Karpas-422 (cell line): ENCODE measurements around the gene PCCA. TPM values are rescaled to one million over a fixed set of nuclear protein-coding genes. Genes with fewer than 3 reads are reported as not detected.

Source experiments
- DNase-seq: peaks from one replicate; pipeline ENCODE4 v3.0.0-alpha.2; 2015
- H2AFZ ChIP-seq: fragments of 200-600 bp; sonication (generic); 2 replicates; pipeline ENCODE4 v1.6.1; 2014; ENCODE audit warnings: antibody characterized with exemption, low read length, mixed read lengths
- H3K27ac ChIP-seq: fragments of 200-600 bp; sonication (generic); 2 replicates; pipeline ENCODE4 v1.5.1; 2014; ENCODE audit warnings: mild to moderate bottlenecking, low read length, moderate library complexity
- H3K27me3 ChIP-seq: fragments of 200-600 bp; sonication (generic); 2 replicates; pipeline ENCODE4 v1.6.1; 2014; ENCODE audit warnings: low read length, mixed read lengths
- H3K36me3 ChIP-seq: fragments of 200-600 bp; sonication (generic); 2 replicates; pipeline ENCODE4 v1.6.1; 2014; ENCODE audit warnings: low read length, mixed read lengths; ENCODE audit not compliant: insufficient read depth
- H3K4me1 ChIP-seq: fragments of 200-600 bp; sonication (generic); 2 replicates; pipeline ENCODE4 v1.6.1; 2014; ENCODE audit warnings: mild to moderate bottlenecking, low read length, mixed read lengths
- H3K4me2 ChIP-seq: fragments of 200-600 bp; sonication (generic); 2 replicates; pipeline ENCODE4 v1.6.1; 2014; ENCODE audit warnings: low read length, low read depth, mild to moderate bottlenecking; ENCODE audit not compliant: poor library complexity, severe bottlenecking
- H3K4me3 ChIP-seq: fragments of 200-600 bp; sonication (generic); 2 replicates; pipeline ENCODE4 v1.5.1; 2014; ENCODE audit warnings: mild to moderate bottlenecking, antibody characterized with exemption, low read length, mixed read lengths
- H3K79me2 ChIP-seq: fragments of 200-600 bp; sonication (generic); 2 replicates; pipeline ENCODE4 v1.6.1; 2014; ENCODE audit warnings: mild to moderate bottlenecking, low read length, mixed read lengths
- H3K9ac ChIP-seq: fragments of 200-600 bp; sonication (generic); 2 replicates; pipeline ENCODE4 v1.6.0; 2014; ENCODE audit warnings: low read length
- H3K9me2 ChIP-seq: fragments of 200-600 bp; sonication (generic), shearing (Covaris generic); replicated peaks from 2 replicates; pipeline ENCODE4 v1.6.0; 2014; ENCODE audit warnings: mild to moderate bottlenecking, low read length, moderate library complexity; ENCODE audit not compliant: insufficient read depth
- H3K9me3 ChIP-seq: fragments of 300-700, 200-600 bp; sonication (generic); 2 replicates; pipeline ENCODE4 v1.6.1; 2014; ENCODE audit warnings: low read length, mixed read lengths
- H4K20me1 ChIP-seq: fragments of 200-600 bp; sonication (generic); 2 replicates; pipeline ENCODE4 v1.6.1; 2014; ENCODE audit warnings: mild to moderate bottlenecking, antibody characterized with exemption, low read length, low read depth; ENCODE audit not compliant: insufficient read depth
- total RNA-seq: library from RNA; depleted of rRNA; stranded (reverse); fragments of >200 nt; shearing (Covaris generic); gene quantifications from 2 replicates; pipeline ENCODE4 v1.2.3, GENCODE V29; 2014; ENCODE audit warnings: low replicate concordance

PCCA gene
- total RNA-seq, 1 experiment from 2014 or later, result 7.0 TPM

- Histone ChIP-seq H3K9me3 (no peaks in the 10 kb centered on the region), H3K9me2 (no peaks in the 10 kb centered on the region), H3K27me3 (no peaks in the 10 kb centered on the region), H3K4me3 (no peak overlapping the region), H3K36me3 (no peaks in the 10 kb centered on the region), H3K9ac (no peak overlapping the region), H3K4me1 (no peaks in the 10 kb centered on the region), H3K4me2 (no peak overlapping the region), H2AFZ (no peak overlapping the region), H3K27ac (no peak overlapping the region), H4K20me1 (no peaks in the 10 kb centered on the region), H3K79me2 (no peaks in the 10 kb centered on the region)
- DNase-seq, result no peak
Measured at GRCh38 chr13:100361504-100361903, 272.6 kb downstream of the PCCA start.

DNA sequence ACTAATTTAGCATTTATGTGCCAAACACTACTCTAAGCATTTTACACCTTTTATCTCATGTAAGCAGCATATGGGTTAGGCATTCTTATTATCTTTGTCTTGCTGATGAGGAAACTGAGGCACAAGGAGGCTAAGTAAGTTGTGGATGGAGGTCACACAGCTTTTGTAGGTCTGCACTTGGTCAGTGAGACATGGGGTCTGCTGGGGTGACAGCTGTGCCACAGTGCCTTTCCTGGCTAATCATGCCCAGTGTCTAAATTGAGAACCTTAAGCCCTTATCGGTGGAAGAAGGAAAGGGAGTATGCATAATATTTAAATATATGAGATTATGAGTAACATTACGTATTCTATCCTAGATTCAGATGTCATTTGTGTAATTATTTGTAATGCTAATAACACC lies 273.5 kb downstream of the PCCA start:
- Histone ChIP-seq H3K79me2 (no peaks in the 10 kb centered on the region), H3K27me3 (no peaks in the 10 kb centered on the region), H4K20me1 (no peaks in the 10 kb centered on the region), H3K4me1 (no peaks in the 10 kb centered on the region), H3K9ac (no peak overlapping the region), H3K27ac (no peak overlapping the region), H2AFZ (no peak overlapping the region), H3K9me2 (no peaks in the 10 kb centered on the region), H3K36me3 (no peaks in the 10 kb centered on the region), H3K4me2 (no peak overlapping the region), H3K9me3 (no peaks in the 10 kb centered on the region), H3K4me3 (no peak overlapping the region)
- DNase-seq, result no peak

GRCh38 chr13:100362781-100363180 lies 273.9 kb downstream of the PCCA start:
- no peaks in the 10 kb centered on the region for H3K36me3 ChIP-seq
- no peaks in the 10 kb centered on the region for H3K27me3 ChIP-seq
- no peaks in the 10 kb centered on the region for H3K4me1 ChIP-seq
- no peak overlapping the region for H3K27ac ChIP-seq
- no peaks in the 10 kb centered on the region for H3K9me2 ChIP-seq
- H2AFZ ChIP-seq, result no peak overlapping the region
- no peak for DNase-seq
- no peak overlapping the region for H3K9ac ChIP-seq
- no peak overlapping the region for H3K4me2 ChIP-seq
- no peak overlapping the region for H3K4me3 ChIP-seq
- no peaks in the 10 kb centered on the region for H3K9me3 ChIP-seq
- H3K79me2 ChIP-seq, result no peaks in the 10 kb centered on the region
- no peaks in the 10 kb centered on the region for H4K20me1 ChIP-seq

GRCh38 chr13:100363285-100363711 lies 274.4 kb downstream of the PCCA start:
- Histone ChIP-seq H3K27ac (no peak overlapping the region), H3K27me3 (no peaks in the 10 kb centered on the region), H2AFZ (no peak overlapping the region), H3K4me3 (no peak overlapping the region), H3K9me2 (no peaks in the 10 kb centered on the region), H3K9ac (no peak overlapping the region), H3K4me2 (no peak overlapping the region), H3K79me2 (no peaks in the 10 kb centered on the region), H3K36me3 (no peaks in the 10 kb centered on the region), H3K9me3 (no peaks in the 10 kb centered on the region), H4K20me1 (no peaks in the 10 kb centered on the region), H3K4me1 (no peaks in the 10 kb centered on the region)
- no peak for DNase-seq

DNA sequence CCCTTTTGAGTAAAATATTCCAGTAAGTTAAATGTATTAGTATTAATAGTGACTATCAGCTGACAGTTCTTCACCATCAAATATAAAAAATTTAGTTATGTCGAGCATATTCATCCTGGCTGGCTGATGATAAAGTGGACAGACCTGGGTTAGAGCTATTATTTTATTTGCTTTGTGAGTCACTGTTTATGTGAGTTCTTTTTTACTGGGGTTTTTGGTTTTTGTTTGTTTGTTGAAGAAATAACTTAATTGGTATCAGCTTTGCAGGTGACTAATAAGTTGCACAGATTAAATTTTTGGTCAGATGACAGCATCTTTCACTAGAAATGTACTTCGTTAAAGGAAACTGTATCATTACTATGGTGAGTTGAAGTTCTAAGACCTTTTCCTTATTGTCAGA lies 275.0 kb downstream of the PCCA start:
- no peak overlapping the region for H3K4me3 ChIP-seq
- H3K27me3 ChIP-seq, result no peaks in the 10 kb centered on the region
- H3K4me1 ChIP-seq, result no peaks in the 10 kb centered on the region
- no peak for DNase-seq
- H3K79me2 ChIP-seq, result no peaks in the 10 kb centered on the region
- H3K9ac ChIP-seq, result no peak overlapping the region
- no peaks in the 10 kb centered on the region for H3K9me2 ChIP-seq
- H3K27ac ChIP-seq, result no peak overlapping the region
- no peaks in the 10 kb centered on the region for H3K36me3 ChIP-seq
- no peaks in the 10 kb centered on the region for H4K20me1 ChIP-seq
- H3K9me3 ChIP-seq, result no peaks in the 10 kb centered on the region
- H3K4me2 ChIP-seq, result no peak overlapping the region
- no peak overlapping the region for H2AFZ ChIP-seq

- Histone ChIP-seq H2AFZ (no peak overlapping the region), H3K9ac (no peak overlapping the region), H3K4me1 (no peaks in the 10 kb centered on the region), H3K27ac (no peak overlapping the region), H3K27me3 (no peaks in the 10 kb centered on the region), H3K9me2 (no peaks in the 10 kb centered on the region), H3K9me3 (no peaks in the 10 kb centered on the region), H3K79me2 (no peaks in the 10 kb centered on the region), H3K4me3 (no peak overlapping the region), H3K4me2 (no peak overlapping the region), H3K36me3 (no peaks in the 10 kb centered on the region), H4K20me1 (no peaks in the 10 kb centered on the region)
- no peak for DNase-seq
Measured at GRCh38 chr13:100364591-100364990, 275.7 kb downstream of the PCCA start.

DNA sequence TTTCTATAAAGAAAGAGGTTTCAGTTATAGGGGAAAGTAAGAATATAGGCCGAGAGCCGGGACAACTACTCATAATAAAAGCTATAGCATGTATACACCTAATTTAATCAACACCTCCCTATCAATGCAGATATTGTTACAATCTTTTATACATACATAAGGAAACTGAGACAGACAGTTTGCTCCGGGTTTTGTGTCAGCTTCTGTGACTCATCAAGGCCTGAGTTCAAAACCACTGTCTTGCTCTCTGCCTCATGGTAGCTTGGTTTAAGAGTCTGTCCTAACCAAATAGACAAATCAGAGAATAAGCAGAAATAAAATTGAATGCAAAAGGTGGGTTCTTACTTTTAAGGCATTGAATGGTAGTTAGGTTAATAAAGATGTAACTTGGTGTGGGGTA lies 276.8 kb downstream of the PCCA start:
- H3K4me2 ChIP-seq, result no peak overlapping the region
- no peaks in the 10 kb centered on the region for H3K79me2 ChIP-seq
- no peaks in the 10 kb centered on the region for H3K9me2 ChIP-seq
- no peak overlapping the region for H2AFZ ChIP-seq
- no peak overlapping the region for H3K4me3 ChIP-seq
- no peak overlapping the region for H3K9ac ChIP-seq
- no peaks in the 10 kb centered on the region for H3K9me3 ChIP-seq
- no peaks in the 10 kb centered on the region for H3K27me3 ChIP-seq
- H4K20me1 ChIP-seq, result no peaks in the 10 kb centered on the region
- no peaks in the 10 kb centered on the region for H3K36me3 ChIP-seq
- no peaks in the 10 kb centered on the region for H3K4me1 ChIP-seq
- no peak overlapping the region for H3K27ac ChIP-seq
- DNase-seq, result no peak

DNA sequence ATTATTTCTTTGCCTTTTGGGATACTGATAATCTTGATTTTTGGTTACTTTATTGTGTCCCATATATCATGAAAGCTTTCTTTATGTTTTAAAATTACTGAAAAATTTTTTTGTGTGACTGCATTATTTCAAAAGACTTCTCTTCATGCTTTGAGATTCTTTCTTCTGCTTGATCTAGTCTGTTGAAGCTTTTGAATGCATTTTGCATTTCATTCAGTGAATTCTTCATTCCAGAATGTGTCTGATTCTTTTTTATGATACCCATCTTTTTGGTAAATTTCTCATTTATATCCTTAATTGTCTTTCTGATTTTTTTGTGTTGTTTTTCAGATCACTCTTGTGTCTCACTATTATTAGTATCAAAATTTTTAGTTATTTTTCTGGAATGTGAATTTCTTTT lies 289.6 kb downstream of the PCCA start:
- no peak overlapping the region for H3K27ac ChIP-seq
- H3K9ac ChIP-seq, result no peak overlapping the region
- H3K4me2 ChIP-seq, result no peak overlapping the region
- no peak overlapping the region for H2AFZ ChIP-seq
- H3K9me3 ChIP-seq, result peaks cover 9% of the 10 kb centered on the region
- H3K27me3 ChIP-seq, result no peaks in the 10 kb centered on the region
- H3K36me3 ChIP-seq, result no peaks in the 10 kb centered on the region
- H3K9me2 ChIP-seq, result no peaks in the 10 kb centered on the region
- no peaks in the 10 kb centered on the region for H3K4me1 ChIP-seq
- no peak overlapping the region for H3K4me3 ChIP-seq
- no peaks in the 10 kb centered on the region for H4K20me1 ChIP-seq
- no peaks in the 10 kb centered on the region for H3K79me2 ChIP-seq
- DNase-seq, result no peak

DNA sequence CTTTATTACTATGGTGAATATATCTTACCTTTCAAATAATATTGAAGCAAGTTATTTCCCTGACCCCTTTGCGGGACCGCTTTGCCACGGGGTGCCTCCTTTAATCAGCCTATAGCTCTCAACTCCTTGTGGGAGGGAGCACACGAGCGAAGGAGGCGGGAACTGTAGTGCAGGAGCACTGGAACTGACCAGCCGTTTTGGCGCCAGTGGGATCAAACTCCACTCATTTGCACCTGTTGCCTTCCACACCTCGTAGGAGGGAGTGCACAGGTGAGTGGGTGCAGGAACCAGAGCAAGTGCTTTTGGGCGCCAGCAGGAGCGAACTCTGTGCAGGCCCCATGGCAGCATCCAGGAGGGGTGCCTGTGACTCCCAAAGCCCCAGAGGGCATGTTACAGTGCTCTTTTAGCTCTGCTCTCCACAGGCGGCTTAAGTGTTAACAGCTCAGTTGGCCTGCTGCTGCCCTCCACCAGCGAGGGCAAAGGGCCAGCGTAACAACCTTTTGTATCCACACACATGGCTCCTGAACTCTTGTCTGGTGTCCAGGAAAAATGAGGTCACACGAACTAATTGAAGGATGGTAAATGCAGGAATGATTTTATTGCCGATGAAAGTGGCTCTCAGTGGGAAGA lies 292.8 kb downstream of the PCCA start:
- H3K4me1 ChIP-seq, result no peaks in the 10 kb centered on the region
- no peaks in the 10 kb centered on the region for H4K20me1 ChIP-seq
- H3K9ac ChIP-seq, result no peak overlapping the region
- H3K4me3 ChIP-seq, result no peak overlapping the region
- H3K79me2 ChIP-seq, result no peaks in the 10 kb centered on the region
- no peaks in the 10 kb centered on the region for H3K27me3 ChIP-seq
- no peaks in the 10 kb centered on the region for H3K36me3 ChIP-seq
- H3K4me2 ChIP-seq, result no peak overlapping the region
- DNase-seq, result no peak
- no peaks in the 10 kb centered on the region for H3K9me2 ChIP-seq
- no peak overlapping the region for H2AFZ ChIP-seq
- H3K27ac ChIP-seq, result no peak overlapping the region
- peaks cover 9% of the 10 kb centered on the region for H3K9me3 ChIP-seq
